IMR-90 (cell line): ENCODE results near the gene OXCT2. TPM values are rescaled to one million over a fixed set of nuclear protein-coding genes. Genes with fewer than 3 reads are reported as not detected.

Experiments used
- ATAC-seq: fragments of 200-7000 bp; cut with Tn5 transposase; 2 replicates; pipeline ENCODE4 v1.9.1; 2020; ENCODE audit warnings: low read depth, mild to moderate bottlenecking, moderate library complexity
- BruUV-seq: library from RNA; stranded (reverse); fragments of 400-500 nt; replicated peaks from 2 replicates; lab custom pipeline; 2021; lab: Mats Ljungman, UMichigan
- CTCF ChIA-PET: fragments of 300-600 bp; formaldehyde crosslinking; extraction: SDS; loops from one replicate; lab custom pipeline; 2021; ENCODE audit warnings: antibody characterized with exemption; lab: Yijun Ruan, JAX
- POLR2A ChIA-PET: fragments of 300-600 bp; sonication (Branson Sonifier 250); formaldehyde crosslinking; loops from one replicate; lab custom pipeline; 2022; ENCODE audit warnings: antibody characterized with exemption; ENCODE audit not compliant: unreplicated experiment; lab: Charles Lee
- DNase-seq: peaks from one replicate; pipeline ENCODE4 v3.0.0; 2013
- H2AFZ ChIP-seq: replicated peaks from 2 replicates; pipeline ENCODE3; 2013; ENCODE audit warnings: low read length, mild to moderate bottlenecking; ENCODE audit not compliant: poor library complexity
- H2AK5ac ChIP-seq: 2 replicates; pipeline ENCODE4 v1.6.1; 2013; ENCODE audit warnings: low read depth, low read length, inconsistent platforms
- H2AK9ac ChIP-seq: replicated peaks from 2 replicates; pipeline ENCODE3; 2013; ENCODE audit warnings: mild to moderate bottlenecking, low read depth, low read length, moderate library complexity; ENCODE audit not compliant: poor library complexity
- H2BK120ac ChIP-seq: 2 replicates; pipeline ENCODE4 v1.6.1; 2013; ENCODE audit warnings: low read depth, low read length, inconsistent platforms
- H2BK15ac ChIP-seq: 3 replicates; pipeline ENCODE4 v1.6.1; 2013; ENCODE audit warnings: low read depth, low read length, inconsistent platforms
- H2BK20ac ChIP-seq: 2 replicates; pipeline ENCODE4 v1.6.1; 2013; ENCODE audit warnings: low read depth, mild to moderate bottlenecking, inconsistent platforms, low read length, moderate library complexity
- H2BK5ac ChIP-seq: 2 replicates; pipeline ENCODE4 v1.6.1; 2013; ENCODE audit warnings: mild to moderate bottlenecking, low read depth, low read length, inconsistent platforms; ENCODE audit not compliant: poor library complexity, severe bottlenecking
- H3K14ac ChIP-seq: replicated peaks from 2 replicates; pipeline ENCODE4 v1.6.1; 2013; ENCODE audit warnings: low read depth, low read length, inconsistent platforms
- H3K18ac ChIP-seq: 2 replicates; pipeline ENCODE4 v1.6.1; 2013; ENCODE audit warnings: low read depth, low read length, control low read depth
- H3K23ac ChIP-seq: 2 replicates; pipeline ENCODE4 v1.6.1; 2013; ENCODE audit warnings: low read depth, low read length, inconsistent platforms
- H3K27ac ChIP-seq: 2 replicates; pipeline ENCODE4 v1.5.1; 2013; ENCODE audit warnings: mild to moderate bottlenecking, control low read depth, low read length; ENCODE audit not compliant: insufficient read depth
- H3K27me3 ChIP-seq: 2 replicates; pipeline ENCODE4 v1.6.1; 2013; ENCODE audit warnings: low read length; ENCODE audit not compliant: control insufficient read depth, insufficient read depth
- H3K36me3 ChIP-seq: 2 replicates; pipeline ENCODE4 v1.6.1; 2013; ENCODE audit warnings: low read length, mixed read lengths; ENCODE audit not compliant: control insufficient read depth, insufficient read depth
- H3K4ac ChIP-seq: 2 replicates; pipeline ENCODE4 v1.6.1; 2013; ENCODE audit warnings: low read depth, low read length, inconsistent platforms
- H3K4me1 ChIP-seq: 2 replicates; pipeline ENCODE4 v1.6.1; 2013; ENCODE audit warnings: low read length, mixed read lengths; ENCODE audit not compliant: control insufficient read depth, insufficient read depth
- H3K4me2 ChIP-seq: 2 replicates; pipeline ENCODE4 v1.6.1; 2013; ENCODE audit warnings: low read depth, mild to moderate bottlenecking, control low read depth, low read length, moderate library complexity
- H3K4me3 ChIP-seq: 2 replicates; pipeline ENCODE4 v1.5.1; 2013; ENCODE audit warnings: low read depth, mild to moderate bottlenecking, control low read depth, low read length, moderate library complexity; ENCODE audit not compliant: insufficient read depth
- H3K56ac ChIP-seq: 2 replicates; pipeline ENCODE4 v1.6.1; 2013; ENCODE audit warnings: low read length, inconsistent platforms; ENCODE audit not compliant: insufficient read depth; ENCODE audit errors: extremely low read depth
- H3K79me1 ChIP-seq, 2 experiments: 2 replicates each; pipeline ENCODE4 v1.6.1; 2013; ENCODE audit warnings: low read length in 2 of 2, inconsistent platforms in 1 of 2, low read depth in 1 of 2
- H3K9ac ChIP-seq: 2 replicates; pipeline ENCODE4 v1.6.1; 2013; ENCODE audit warnings: low read depth, low read length, control low read depth
- H3K9me1 ChIP-seq: 2 replicates; pipeline ENCODE4 v1.6.1; 2013; ENCODE audit warnings: low read length, inconsistent platforms; ENCODE audit not compliant: insufficient read depth
- H3K9me3 ChIP-seq: 2 replicates; pipeline ENCODE4 v1.6.1; 2013; ENCODE audit warnings: low read length; ENCODE audit not compliant: control insufficient read depth, insufficient read depth
- H4K20me1 ChIP-seq: 2 replicates; pipeline ENCODE4 v1.6.1; 2013; ENCODE audit warnings: low read length, inconsistent platforms; ENCODE audit not compliant: insufficient read depth
- H4K5ac ChIP-seq: 2 replicates; pipeline ENCODE4 v1.6.1; 2013; ENCODE audit warnings: mild to moderate bottlenecking, low read depth, low read length, control low read depth
- H4K8ac ChIP-seq, 2 experiments: 2 replicates each; pipeline ENCODE4 v1.6.1; 2013; ENCODE audit warnings: low read depth in 2 of 2, low read length in 2 of 2, control low read depth in 1 of 2, inconsistent platforms in 1 of 2
- H4K91ac ChIP-seq: 2 replicates; pipeline ENCODE4 v1.6.1; 2013; ENCODE audit warnings: low read depth, low read length, inconsistent platforms; ENCODE audit not compliant: insufficient read depth
- BHLHE40 ChIP-seq: fragments of 150-350 bp; IDR thresholded peaks from 2 replicates; pipeline ENCODE4 v1.6.1; 2016; ENCODE audit warnings: mild to moderate bottlenecking, low read depth, low read length
- CHD1 ChIP-seq: IDR thresholded peaks from 2 replicates; pipeline ENCODE4 v1.6.1; 2012; ENCODE audit warnings: low read depth, low read length, improper control_type of control experiment
- FOS ChIP-seq: fragments of 150-350 bp; IDR thresholded peaks from 2 replicates; pipeline ENCODE4 v1.6.1; 2016; ENCODE audit warnings: low read depth, low read length
- MAZ ChIP-seq: IDR thresholded peaks from 2 replicates; pipeline ENCODE4 v1.6.1; 2012; ENCODE audit warnings: low read depth, mild to moderate bottlenecking, low read length, improper control_type of control experiment, moderate library complexity, borderline replicate concordance
- NFE2L2 ChIP-seq: fragments of 150-350 bp; IDR thresholded peaks from 2 replicates; pipeline ENCODE4 v1.6.1; 2016; ENCODE audit warnings: low read depth, mild to moderate bottlenecking, low read length
- POLR2A ChIP-seq: IDR thresholded peaks from 2 replicates; pipeline ENCODE4 v1.6.1; 2012; ENCODE audit warnings: mild to moderate bottlenecking, low read depth, low read length
- RAD21 ChIP-seq: IDR thresholded peaks from 2 replicates; pipeline ENCODE4 v1.6.1; 2012; ENCODE audit warnings: low read length, improper control_type of control experiment
- RCOR1 ChIP-seq: IDR thresholded peaks from 2 replicates; pipeline ENCODE4 v1.6.1; 2012; ENCODE audit warnings: mild to moderate bottlenecking, low read length, improper control_type of control experiment; ENCODE audit not compliant: insufficient replicate concordance
- RFX5 ChIP-seq: IDR thresholded peaks from 2 replicates; pipeline ENCODE4 v1.8.0; 2012; ENCODE audit warnings: low read depth, mild to moderate bottlenecking, low read length, moderate library complexity
- WGBS, 2 experiments: methylation state at CpG; one replicate each; pipeline versions ENCODE4 v1.1.5 to v1.1.7; 2013; ENCODE audit warnings: missing lambda C conversion rate in 2 of 2; ENCODE audit not compliant: insufficient read length in 1 of 2; ENCODE audit errors: extremely low coverage in 2 of 2; 5-methylcytosine and 5-hydroxymethylcytosine counted together
- dilution Hi-C: fragments of 300-500 bp; cut with HindIII; formaldehyde crosslinking; loops from one replicate; pipeline ENCODE4 v1.14.3; 2018; ENCODE audit warnings: low sequenced_read_pairs; ENCODE audit not compliant: unreplicated experiment
- in situ Hi-C: fragments of 300-500 bp; cut with MboI; formaldehyde crosslinking; loops from 3 replicates; pipeline ENCODE4 v1.14.3; 2019; ENCODE audit warnings: low sequenced_read_pairs, inconsistent platforms, mixed read lengths
- intact Hi-C: fragments of 100-400 bp; cut with micrococcal nuclease; formaldehyde crosslinking; loops from 2 replicates; pipeline ENCODE4 v1.10.0; 2022
- polyA plus RNA-seq, 3 experiments: library from polyadenylated mRNA; depleted of rRNA; stranded (reverse); fragments of >200 nt; gene quantifications; 2 replicates each; pipeline ENCODE4 v1.2.3, GENCODE V29; 2012; ENCODE audit warnings: low replicate concordance in 1 of 3
- total RNA-seq: library from RNA; depleted of rRNA; stranded (reverse); fragments of >200 nt; gene quantifications from 2 replicates; pipeline ENCODE4 v1.2.3, GENCODE V29; 2012
- TF ChIP-seq, protein P1 (sequence below): fragments of 150-350 bp; IDR thresholded peaks from 2 replicates; pipeline ENCODE4 v1.6.1; 2016; ENCODE audit warnings: low read depth, mild to moderate bottlenecking, low read length, moderate library complexity, borderline replicate concordance

The OXCT2 gene
- total and polyA plus RNA-seq, 2 of the 4 experiments (the other 2 are of a cell fraction) = 0.18 to 0.22 TPM

DNA sequence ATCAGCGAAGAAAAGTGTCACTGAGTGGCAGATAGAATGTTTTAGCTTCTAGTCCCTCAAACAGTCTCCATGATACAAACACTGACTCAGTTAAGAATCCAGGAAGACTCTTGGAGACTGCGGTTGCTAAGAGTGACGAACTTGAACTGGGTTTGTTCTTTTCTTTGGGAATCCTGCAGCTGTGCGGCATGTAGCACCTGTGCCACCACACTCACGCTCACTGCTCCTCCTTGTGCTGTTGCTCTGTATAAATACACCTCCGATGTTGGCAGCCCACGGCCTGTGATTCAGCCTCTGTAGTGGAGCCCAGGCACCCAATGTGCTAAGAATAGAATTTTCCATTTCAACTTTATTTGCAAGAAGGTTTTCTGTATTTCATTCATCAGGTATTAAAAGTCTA, 38.0 kb downstream of the OXCT2 start:
- dilution Hi-C loops = no loop called here
- ChIA-PET POLR2A (no interaction called here), CTCF (no interaction called here)
- H3K27me3 ChIP-seq = peaks cover 43% of the 10 kb centered on the region
- in situ Hi-C loops = no loop called here
- H2BK20ac ChIP-seq = no peak overlapping the region
- intact Hi-C loops = no loop called here
- H3K56ac ChIP-seq = no peak overlapping the region
- no peak overlapping the region for H3K14ac ChIP-seq
- H2AK5ac ChIP-seq = no peak overlapping the region
- H3K9ac ChIP-seq = no peak overlapping the region
- H2AFZ ChIP-seq = no peak overlapping the region
- H4K91ac ChIP-seq = no peak overlapping the region
- no peak overlapping the region for H4K8ac ChIP-seq
- H3K9me3 ChIP-seq = no peaks in the 10 kb centered on the region
- H3K4me2 ChIP-seq = no peak overlapping the region
- H3K27ac ChIP-seq = no peak overlapping the region
- no peak overlapping the region for H2BK5ac ChIP-seq
- DNase-seq (peak; percentile 33), ATAC-seq (no peak; the same call in 1 of the 2 replicates)
- no peaks in the 10 kb centered on the region for H3K36me3 ChIP-seq
- no peak overlapping the region for H3K18ac ChIP-seq
- H2BK120ac ChIP-seq = no peak overlapping the region
- H2AK9ac ChIP-seq = no peak overlapping the region
- no peak overlapping the region for H3K4ac ChIP-seq
- 84% methylated on average over 4 of the region's 7 CpGs; no CpG with 5 or more reads in 1 of the 2 experiments for WGBS, 2 experiments
- H3K9me1 ChIP-seq = no peaks in the 10 kb centered on the region
- no peak overlapping the region for H2BK15ac ChIP-seq
- TF ChIP-seq RCOR1 = no peak
- TF ChIP-seq BHLHE40 = no peak
- TF ChIP-seq RAD21 = no peak
- TF ChIP-seq FOS = no peak
- no peak for TF ChIP-seq RFX5
- TF ChIP-seq, protein P1, sequence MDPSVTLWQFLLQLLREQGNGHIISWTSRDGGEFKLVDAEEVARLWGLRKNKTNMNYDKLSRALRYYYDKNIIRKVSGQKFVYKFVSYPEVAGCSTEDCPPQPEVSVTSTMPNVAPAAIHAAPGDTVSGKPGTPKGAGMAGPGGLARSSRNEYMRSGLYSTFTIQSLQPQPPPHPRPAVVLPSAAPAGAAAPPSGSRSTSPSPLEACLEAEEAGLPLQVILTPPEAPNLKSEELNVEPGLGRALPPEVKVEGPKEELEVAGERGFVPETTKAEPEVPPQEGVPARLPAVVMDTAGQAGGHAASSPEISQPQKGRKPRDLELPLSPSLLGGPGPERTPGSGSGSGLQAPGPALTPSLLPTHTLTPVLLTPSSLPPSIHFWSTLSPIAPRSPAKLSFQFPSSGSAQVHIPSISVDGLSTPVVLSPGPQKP = no peak
- no peak for TF ChIP-seq MAZ
- no peak for TF ChIP-seq CHD1
- no peak for TF ChIP-seq NFE2L2
- no peak for TF ChIP-seq POLR2A
- no peak overlapping the region for H3K4me3 ChIP-seq
- H3K79me1 ChIP-seq = no peaks in the 10 kb centered on the region
- H3K23ac ChIP-seq = no peak overlapping the region
- BruUV-seq = no TSS peak
- no peaks in the 10 kb centered on the region for H3K4me1 ChIP-seq
- no peaks in the 10 kb centered on the region for H4K20me1 ChIP-seq
- no peak overlapping the region for H4K5ac ChIP-seq
